Heart left ventricle (tissue), 13 donors: ENCODE measurements around the gene SEMA4D.

Experiments used
- POLR2A ChIP-seq, 2 donors: fragments of 450-650 bp; IDR thresholded peaks; one replicate each; pipeline ENCODE4 v1.6.1; 2017; ENCODE audit warnings: antibody characterized with exemption in 2 of 2, mild to moderate bottlenecking in 2 of 2, moderate library complexity in 2 of 2
- TF ChIP-seq, protein P1 (sequence below), 12 donors: fragments of 200-600 bp; sonication (generic) in 4 of 12; IDR thresholded peaks; one replicate each; pipeline versions ENCODE4 v1.5.0 to v1.8.0; 2018 to 2022; ENCODE audit warnings: antibody characterized with exemption in 12 of 12, mild to moderate bottlenecking in 5 of 12
- donor health status: ischemic (EF 13 %, LVEDD 7.1; RV severe dilation, severe dysfunction).
- donor health status: DM: no; HTN: yes; CAD: no.
- donor health status: DM: no; HTN: no; CAD: no.
- donor health status: ischemic (EF 25% LVEDD 6.9; RV normal size, moderate dysfunction).
- donor health status: ischemic (EF 25% LVEDD 5.7; RV mildly dilated, moderate dysfunction).
- donor health status: ischemic (EF 35%, LVEDD 5.7; RV mildly dilated, moderate dysfunction).
- donor health status: nonischemic (EF 11% LVEDD 7.7; RV severe dilation, severe dysfunction).
- donor health status: DM: yes; HTN: yes; CAD: no.
- donor health status: PGD.
- donor health status: ischemic (EF 29% LVEDD 5.4; RV normal size, mild dysfunction).
- donor health status: nonischemic (EF 23%, LVEDD 6.1; RV moderate dilation, normal function).

DNA sequence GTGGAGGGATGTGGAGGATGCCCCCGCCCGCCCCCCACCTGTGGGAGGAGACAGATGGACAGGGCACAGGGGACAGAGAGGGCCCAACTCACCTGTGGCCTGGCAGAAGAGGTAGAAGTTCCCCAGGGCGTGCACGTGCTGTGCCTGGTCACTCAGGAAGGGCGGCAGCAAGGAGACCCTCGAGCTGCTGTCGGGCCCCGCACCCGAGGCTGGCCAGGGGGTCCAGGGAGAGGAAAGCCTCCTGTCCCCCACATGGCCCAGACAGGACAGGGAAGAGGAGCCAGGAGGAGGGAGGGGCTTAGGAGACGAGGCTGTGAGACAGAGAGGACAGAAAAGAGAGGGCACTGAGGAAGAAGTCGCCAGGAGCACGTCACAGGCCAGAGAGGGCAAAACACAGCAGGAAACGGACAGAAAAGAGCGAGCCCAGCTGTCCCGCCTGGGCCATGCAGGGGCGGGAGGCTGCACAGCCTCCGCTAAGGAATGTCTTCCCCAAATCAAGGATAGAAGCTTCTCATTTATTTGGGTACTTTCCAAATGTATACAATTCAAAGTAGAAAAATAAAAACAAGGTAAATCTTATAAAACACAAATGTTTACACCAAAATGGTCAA, 121.1 kb downstream of the SEMA4D start:
- TF ChIP-seq POLR2A (IDR thresholded peaks at IDR 0.05), result no peak
- TF ChIP-seq, protein P1, sequence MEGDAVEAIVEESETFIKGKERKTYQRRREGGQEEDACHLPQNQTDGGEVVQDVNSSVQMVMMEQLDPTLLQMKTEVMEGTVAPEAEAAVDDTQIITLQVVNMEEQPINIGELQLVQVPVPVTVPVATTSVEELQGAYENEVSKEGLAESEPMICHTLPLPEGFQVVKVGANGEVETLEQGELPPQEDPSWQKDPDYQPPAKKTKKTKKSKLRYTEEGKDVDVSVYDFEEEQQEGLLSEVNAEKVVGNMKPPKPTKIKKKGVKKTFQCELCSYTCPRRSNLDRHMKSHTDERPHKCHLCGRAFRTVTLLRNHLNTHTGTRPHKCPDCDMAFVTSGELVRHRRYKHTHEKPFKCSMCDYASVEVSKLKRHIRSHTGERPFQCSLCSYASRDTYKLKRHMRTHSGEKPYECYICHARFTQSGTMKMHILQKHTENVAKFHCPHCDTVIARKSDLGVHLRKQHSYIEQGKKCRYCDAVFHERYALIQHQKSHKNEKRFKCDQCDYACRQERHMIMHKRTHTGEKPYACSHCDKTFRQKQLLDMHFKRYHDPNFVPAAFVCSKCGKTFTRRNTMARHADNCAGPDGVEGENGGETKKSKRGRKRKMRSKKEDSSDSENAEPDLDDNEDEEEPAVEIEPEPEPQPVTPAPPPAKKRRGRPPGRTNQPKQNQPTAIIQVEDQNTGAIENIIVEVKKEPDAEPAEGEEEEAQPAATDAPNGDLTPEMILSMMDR (IDR thresholded peaks at IDR 0.05), result no peak
